GM19240 (cell line): ENCODE results near the gene MAP2K3.
"Not testable (repeated sequence)": the region's sequence is repeated elsewhere in the genome, so short reads cannot be mapped to it uniquely, and the experiment has no call there.

Experiments
- DNase-seq: peaks from one replicate; pipeline ENCODE4 v3.0.0; 2011; ENCODE audit warnings: low spot score; ENCODE audit not compliant: insufficient read length

MAP2K3 gene

DNA sequence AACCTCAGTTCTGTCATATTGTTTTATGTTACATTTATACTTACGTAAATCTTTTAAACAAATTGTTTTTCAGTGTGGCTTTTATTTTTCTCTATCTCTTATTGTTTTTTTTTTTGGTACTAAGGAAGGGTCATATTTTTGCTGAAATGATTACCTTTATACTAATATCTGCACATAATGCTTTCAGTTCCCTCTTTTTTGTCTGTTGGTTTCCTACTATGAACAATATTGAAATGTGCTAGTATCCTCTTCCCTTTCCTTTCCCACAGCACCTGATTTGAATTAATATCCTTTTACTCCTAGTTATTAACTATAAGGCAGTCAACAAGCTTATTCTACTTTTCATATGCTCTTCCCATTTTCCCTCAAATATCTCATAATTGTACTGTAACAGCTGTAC, 43.4 kb downstream of the MAP2K3 start:
- DNase-seq: not testable (repeated sequence)

GRCh38 chr17:21328778-21329177, 44.3 kb downstream of the MAP2K3 start:
- DNase-seq: not testable (repeated sequence)

DNA sequence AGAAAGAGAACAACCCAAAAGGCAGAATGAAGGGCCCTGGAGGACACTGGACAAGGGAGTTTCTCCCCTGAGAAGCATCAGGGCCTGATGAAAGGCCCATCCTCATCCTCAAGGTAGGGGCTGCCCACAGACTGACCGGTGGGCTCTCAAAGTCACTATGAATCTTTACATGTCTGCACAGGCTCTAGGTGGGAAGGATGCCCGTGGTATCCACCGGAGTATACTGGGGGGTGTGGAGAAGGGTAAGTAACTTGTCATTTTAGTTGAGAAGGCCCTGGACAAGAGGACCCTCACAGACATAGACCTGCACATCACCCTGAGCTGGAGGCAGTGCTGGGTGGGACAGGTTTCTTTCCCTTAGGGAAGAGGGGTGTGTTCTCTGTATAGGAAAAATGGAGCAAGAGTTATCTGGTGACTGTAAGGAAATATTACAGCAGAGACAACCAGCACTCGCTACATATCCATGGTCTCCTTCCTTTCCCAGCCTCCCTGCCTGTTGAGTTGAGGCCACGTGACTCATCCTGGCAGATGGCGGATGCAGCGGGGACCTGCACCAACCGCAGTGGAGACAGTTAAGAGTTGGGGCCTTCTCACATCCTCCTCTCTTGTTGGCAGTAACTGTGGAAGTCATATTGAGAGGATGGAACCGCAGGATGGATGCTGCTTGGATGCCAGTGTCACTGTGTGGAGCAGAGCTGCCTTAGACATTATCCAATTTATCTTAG, 46.1 kb downstream of the MAP2K3 start:
- DNase-seq: no peak

GRCh38 chr17:21336541-21337294, 52.2 kb downstream of the MAP2K3 start:
- DNase-seq: not testable (repeated sequence)

DNA sequence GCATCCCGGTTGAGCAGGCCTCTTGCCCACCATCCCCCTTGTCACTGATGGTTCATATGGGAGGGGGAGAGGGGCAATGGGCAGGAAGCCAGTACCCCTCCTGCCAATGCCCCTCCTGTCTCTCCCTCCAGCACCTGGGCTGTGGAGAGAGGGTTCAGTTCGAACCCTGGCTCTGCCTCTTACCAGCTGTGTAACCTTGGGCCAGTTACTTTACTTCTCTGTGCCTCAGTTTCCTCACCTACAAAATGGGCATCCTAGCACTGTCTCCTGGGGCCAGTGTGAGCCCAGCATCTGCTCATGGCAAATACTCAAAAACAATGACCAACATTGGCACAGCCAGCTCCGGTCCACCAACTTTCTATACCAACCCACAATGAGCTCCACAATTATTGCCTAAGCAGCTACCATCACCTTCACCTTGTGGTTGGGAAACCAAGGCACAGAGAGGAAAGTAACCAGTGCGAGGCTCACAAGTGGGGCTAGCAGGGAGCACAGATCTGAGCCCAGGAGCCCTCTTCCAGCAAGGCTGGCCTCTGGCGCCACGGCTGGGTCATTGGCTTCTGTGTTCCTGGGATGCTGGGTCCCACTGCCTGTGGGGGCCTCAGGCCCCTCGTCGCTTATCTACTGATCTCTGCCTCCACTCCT, 53.6 kb downstream of the MAP2K3 start:
- DNase-seq: not testable (repeated sequence)

DNA sequence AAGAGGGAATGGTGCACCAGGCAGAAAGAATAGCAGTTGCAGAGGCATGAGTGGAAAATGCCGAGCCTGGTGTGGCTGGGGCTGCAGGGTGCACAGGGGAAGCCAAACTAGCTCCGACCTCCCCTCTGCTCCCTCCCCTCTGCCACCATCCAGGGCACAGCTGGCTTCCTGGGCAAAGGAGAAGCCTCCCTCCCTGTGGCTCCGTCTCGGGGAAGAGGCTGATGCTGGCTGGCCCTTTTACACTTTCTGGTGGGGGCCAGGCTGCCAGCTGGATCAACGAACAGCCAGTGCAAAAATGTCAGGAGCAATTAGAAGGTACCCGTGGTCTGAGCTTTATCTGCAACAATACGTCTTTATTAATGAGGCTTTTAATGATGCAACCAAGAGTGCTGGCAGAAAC, 54.5 kb downstream of the MAP2K3 start:
- DNase-seq: no peak

GRCh38 chr17:21339571-21339970, 55.1 kb downstream of the MAP2K3 start:
- DNase-seq: not testable (repeated sequence)

- DNase-seq: not testable (repeated sequence)
Observed at GRCh38 chr17:21340407-21340806, 55.9 kb downstream of the MAP2K3 start.

GRCh38 chr17:21341279-21341678, 56.8 kb downstream of the MAP2K3 start:
- DNase-seq: not testable (repeated sequence)

DNA sequence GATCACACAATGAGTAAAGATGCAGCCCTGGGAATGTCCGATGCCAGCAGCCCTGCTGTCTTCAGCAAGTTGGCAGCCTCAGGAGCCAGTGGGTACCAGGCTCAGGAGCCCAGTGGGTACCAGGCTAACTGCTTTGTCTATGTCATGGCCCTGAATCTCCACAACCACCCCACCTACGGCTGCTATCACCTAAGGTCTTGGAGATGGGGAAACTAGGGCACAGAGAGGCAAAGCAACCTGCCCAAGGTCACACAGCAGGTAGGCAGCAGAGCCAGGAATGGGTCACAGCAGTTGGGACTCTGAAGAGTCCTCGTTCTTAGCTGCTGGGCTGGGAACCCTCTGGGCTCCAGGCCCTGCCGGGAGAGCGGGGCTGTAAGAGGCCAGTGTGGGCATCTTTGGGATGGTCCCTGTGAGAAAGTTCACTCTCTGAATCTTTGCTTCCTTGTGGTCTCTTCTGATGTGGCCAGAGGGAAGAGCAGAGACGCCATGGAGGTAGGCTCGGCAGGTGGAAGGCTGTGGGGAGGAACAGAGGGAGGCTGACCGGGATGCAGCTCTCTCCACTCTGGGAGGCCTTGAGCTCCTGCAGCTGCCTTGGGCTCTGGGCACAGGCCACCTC, 57.5 kb downstream of the MAP2K3 start:
- DNase-seq: not testable (repeated sequence)

- not testable (repeated sequence) for DNase-seq
Observed at GRCh38 chr17:21343061-21343949, 58.8 kb downstream of the MAP2K3 start.

GRCh38 chr17:21344801-21345200, 60.3 kb downstream of the MAP2K3 start:
- DNase-seq: not testable (repeated sequence)

DNA sequence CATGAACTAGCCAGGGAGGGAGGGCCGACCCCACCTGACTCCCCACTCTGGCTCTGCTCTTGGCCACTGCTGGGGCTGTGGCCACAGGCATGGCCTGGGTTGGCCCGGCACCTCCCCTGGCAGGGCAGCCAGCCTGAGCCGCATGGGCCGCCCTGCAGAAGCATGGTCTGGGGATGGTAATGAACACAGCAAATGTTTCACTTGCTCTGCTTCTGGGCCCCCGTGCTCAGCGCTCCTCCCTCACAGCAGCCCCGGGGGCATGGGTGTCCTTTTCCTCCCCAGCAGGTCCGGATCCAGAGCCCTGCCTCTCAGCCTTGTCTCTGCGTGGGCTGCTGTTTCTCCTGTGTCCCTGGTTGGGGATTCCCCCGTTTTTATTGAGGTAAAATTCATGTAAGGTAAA, 60.7 kb downstream of the MAP2K3 start:
- no peak for DNase-seq

GRCh38 chr17:21346107-21346506, 61.6 kb downstream of the MAP2K3 start:
- not testable (repeated sequence) for DNase-seq

GRCh38 chr17:21346651-21347250, 62.2 kb downstream of the MAP2K3 start:
- DNase-seq: not testable (repeated sequence)

GRCh38 chr17:21347660-21348059, 63.1 kb downstream of the MAP2K3 start:
- not testable (repeated sequence) for DNase-seq

- DNase-seq: not testable (repeated sequence)
Observed at GRCh38 chr17:21348081-21348925, 63.8 kb downstream of the MAP2K3 start.

- DNase-seq: not testable (repeated sequence)
Observed at GRCh38 chr17:21348926-21349261, 64.4 kb downstream of the MAP2K3 start.

DNA sequence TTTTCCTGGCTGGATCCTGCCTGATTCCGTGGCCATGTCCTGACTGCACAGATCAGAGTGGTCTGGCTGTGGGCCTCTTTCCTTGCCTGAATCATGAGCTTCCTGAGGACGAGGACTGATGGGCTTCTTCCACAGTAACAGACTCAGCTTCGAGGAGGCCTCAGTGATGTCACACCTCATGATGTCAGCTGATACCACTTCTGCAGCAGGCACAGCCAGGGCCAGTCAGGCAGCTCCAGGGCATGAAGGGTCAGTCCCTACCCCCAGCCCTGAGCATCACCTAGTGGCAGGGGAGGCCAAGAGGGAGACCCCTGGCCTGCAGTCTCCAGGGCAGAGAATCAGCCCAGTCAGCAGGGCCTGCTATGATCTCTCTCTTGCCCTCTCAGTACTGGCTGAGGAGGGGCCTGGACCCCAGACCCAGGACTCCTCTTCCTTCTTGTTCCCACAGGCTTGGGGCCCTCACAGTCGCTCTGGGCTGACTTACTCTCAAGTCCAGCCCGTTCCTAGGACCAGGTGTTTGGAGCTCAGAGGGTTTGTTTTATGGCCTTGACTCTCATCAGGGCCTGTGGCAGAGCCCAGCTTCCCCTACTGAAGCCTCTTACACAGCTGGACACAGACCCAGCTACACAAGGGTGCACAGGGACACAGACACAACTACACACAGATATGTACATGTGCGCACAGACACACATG, 65.0 kb downstream of the MAP2K3 start:
- not testable (repeated sequence) for DNase-seq
